H1 (cell line): ENCODE results near the gene SH2D2A. TPM values are rescaled to one million over a fixed set of nuclear protein-coding genes. Genes with fewer than 3 reads are reported as not detected.

Experiments
- CTCF ChIA-PET: fragments of 300-600 bp; sonication (Branson Sonifier 250); formaldehyde crosslinking; loops from one replicate; lab custom pipeline; 2021; ENCODE audit not compliant: partially characterized antibody; lab: Charles Lee
- POLR2A ChIA-PET: fragments of 300-600 bp; sonication (Branson Sonifier 250); formaldehyde crosslinking; loops from one replicate; lab custom pipeline; 2021; ENCODE audit warnings: inconsistent platforms; ENCODE audit not compliant: partially characterized antibody; lab: Charles Lee
- DNase-seq, 2 experiments: peaks; one replicate each; pipeline versions ENCODE4 v3.0.0 to v3.0.0-alpha.2; 2010 to 2022; ENCODE audit warnings: low spot score in 2 of 2, low read depth in 1 of 2, mixed read lengths in 1 of 2
- FAIRE-seq: peaks from 2 replicates; lab custom pipeline; 2011; peaks lifted over from hg19 to GRCh38; lab: Jason Lieb, UNC
- H2AFZ ChIP-seq: 2 replicates; pipeline ENCODE4 v1.8.1; 2012; ENCODE audit warnings: low read length, inconsistent platforms
- H2AK5ac ChIP-seq: 2 replicates; pipeline ENCODE4 v1.6.1; 2013; ENCODE audit warnings: low read depth, low read length
- H2BK120ac ChIP-seq: replicated peaks from 2 replicates; pipeline ENCODE3; 2013; ENCODE audit warnings: low read depth, low read length, inconsistent platforms
- H2BK12ac ChIP-seq: 2 replicates; pipeline ENCODE4 v1.6.1; 2013; ENCODE audit warnings: low read depth, low read length
- H2BK15ac ChIP-seq: 2 replicates; pipeline ENCODE4 v1.6.1; 2013; ENCODE audit warnings: low read length
- H2BK20ac ChIP-seq: 2 replicates; pipeline ENCODE4 v1.6.1; 2013; ENCODE audit warnings: low read length
- H2BK5ac ChIP-seq: 2 replicates; pipeline ENCODE4 v1.6.1; 2013; ENCODE audit warnings: low read depth, low read length
- H3K14ac ChIP-seq: 2 replicates; pipeline ENCODE4 v1.6.1; 2013; ENCODE audit warnings: inconsistent platforms; ENCODE audit not compliant: insufficient read length
- H3K18ac ChIP-seq: 2 replicates; pipeline ENCODE4 v1.6.1; 2013; ENCODE audit warnings: low read length; ENCODE audit errors: extremely low read depth
- H3K23ac ChIP-seq: 2 replicates; pipeline ENCODE4 v1.6.1; 2013; ENCODE audit warnings: inconsistent platforms; ENCODE audit not compliant: insufficient read length
- H3K23me2 ChIP-seq: 2 replicates; pipeline ENCODE4 v1.6.1; 2013; ENCODE audit warnings: low read depth, low read length
- H3K27ac ChIP-seq: 2 replicates; pipeline ENCODE4 v1.6.1; 2011; ENCODE audit warnings: low read depth, low read length, inconsistent platforms
- H3K27me3 ChIP-seq, 4 experiments: replicated peaks in 1 of 4; 1 replicate in 1 of 4; 2 replicates in 3 of 4; pipeline versions ENCODE4 v1.6.1 to v1.8.1; 2011 to 2013; ENCODE audit warnings: low read length in 3 of 4, mild to moderate bottlenecking in 3 of 4, inconsistent platforms in 2 of 4, mixed read lengths in 2 of 4, moderate library complexity in 1 of 4; ENCODE audit not compliant: control insufficient read depth in 3 of 4, insufficient read depth in 3 of 4; ENCODE audit errors: extremely low read depth in 1 of 4
- H3K36me3 ChIP-seq, 4 experiments: 2 replicates each; pipeline versions ENCODE4 v1.6.1 to v1.8.1; 2011 to 2013; ENCODE audit warnings: mild to moderate bottlenecking in 4 of 4, low read length in 3 of 4, moderate library complexity in 2 of 4, control low read depth in 1 of 4, inconsistent platforms in 1 of 4; ENCODE audit not compliant: insufficient read depth in 4 of 4, control insufficient read depth in 2 of 4
- H3K4ac ChIP-seq: replicated peaks from 2 replicates; pipeline ENCODE3; 2013; ENCODE audit warnings: low read length, low read depth, mixed read lengths, inconsistent platforms; ENCODE audit not compliant: insufficient read length
- H3K4me1 ChIP-seq, 4 experiments: replicated peaks in 1 of 4; 1 replicate in 1 of 4; 2 replicates in 3 of 4; pipeline versions ENCODE4 v1.6.1 to v1.8.1; 2011 to 2013; ENCODE audit warnings: low read length in 3 of 4, inconsistent platforms in 2 of 4, mixed read lengths in 1 of 4; ENCODE audit not compliant: insufficient read depth in 4 of 4, control insufficient read depth in 3 of 4
- H3K4me2 ChIP-seq, 2 experiments: 2 replicates each; pipeline versions ENCODE4 v1.6.1 to v1.8.1; 2011 to 2013; ENCODE audit warnings: low read depth in 2 of 2, low read length in 2 of 2, control low read depth in 1 of 2, inconsistent platforms in 1 of 2, mild to moderate bottlenecking in 1 of 2; ENCODE audit not compliant: insufficient read depth in 1 of 2
- H3K4me3 ChIP-seq, 4 experiments: fragments of 200-600, 300-600 bp in 1 of 4; sonication (generic), shearing (Covaris generic), sonication (Bioruptor Twin) in 1 of 4; 2 replicates each; pipeline versions ENCODE4 v1.5.1 to v1.8.1; 2011 to 2016; ENCODE audit warnings: low read length in 4 of 4, low read depth in 3 of 4, control low read depth in 2 of 4, inconsistent platforms in 2 of 4, mild to moderate bottlenecking in 2 of 4, mixed read lengths in 1 of 4, moderate library complexity in 1 of 4; ENCODE audit not compliant: insufficient read depth in 2 of 4; ENCODE audit errors: extremely low read depth in 1 of 4
- H3K56ac ChIP-seq: replicated peaks from 2 replicates; pipeline ENCODE3; 2013; ENCODE audit warnings: low read depth, mild to moderate bottlenecking, mixed read lengths, low read length, inconsistent platforms; ENCODE audit not compliant: insufficient read length
- H3K79me1 ChIP-seq: 2 replicates; pipeline ENCODE4 v1.6.1; 2013; ENCODE audit warnings: low read depth, low read length, control low read depth
- H3K79me2 ChIP-seq, 2 experiments: 2 replicates each; pipeline versions ENCODE4 v1.6.1 to v1.8.1; 2012 to 2013; ENCODE audit warnings: low read length in 2 of 2, mild to moderate bottlenecking in 2 of 2, inconsistent platforms in 1 of 2; ENCODE audit not compliant: insufficient read depth in 2 of 2, control insufficient read depth in 1 of 2
- H3K9ac ChIP-seq, 4 experiments: replicated peaks in 1 of 4; 1 replicate in 1 of 4; 2 replicates in 3 of 4; pipeline versions ENCODE4 v1.6.1 to v1.8.1; 2011 to 2013; ENCODE audit warnings: low read depth in 3 of 4, low read length in 3 of 4, control low read depth in 2 of 4, mild to moderate bottlenecking in 2 of 4, moderate library complexity in 2 of 4, inconsistent platforms in 1 of 4; ENCODE audit errors: extremely low read depth in 1 of 4
- H3K9me3 ChIP-seq, 2 experiments: 2 replicates each; pipeline versions ENCODE4 v1.6.1 to v1.8.1; 2012 to 2013; ENCODE audit warnings: mild to moderate bottlenecking in 2 of 2, moderate library complexity in 2 of 2, control low read depth in 1 of 2, inconsistent platforms in 1 of 2, low read depth in 1 of 2, low read length in 1 of 2, mixed read lengths in 1 of 2; ENCODE audit not compliant: insufficient read depth in 2 of 2
- H4K20me1 ChIP-seq, 2 experiments: replicated peaks in 1 of 2; 2 replicates each; pipeline versions ENCODE3 to v1.8.1; 2011 to 2013; ENCODE audit warnings: inconsistent platforms in 2 of 2, low read length in 2 of 2, mild to moderate bottlenecking in 1 of 2; ENCODE audit not compliant: insufficient read depth in 2 of 2, control insufficient read depth in 1 of 2
- H4K5ac ChIP-seq: 2 replicates; pipeline ENCODE4 v1.6.1; 2013; ENCODE audit warnings: low read length, low read depth, mixed read lengths, inconsistent platforms; ENCODE audit not compliant: insufficient read length
- H4K8ac ChIP-seq: 2 replicates; pipeline ENCODE4 v1.8.0; 2013; ENCODE audit warnings: mild to moderate bottlenecking, moderate library complexity, low read length, inconsistent platforms; ENCODE audit not compliant: insufficient read depth; ENCODE audit errors: extremely low read depth
- H4K91ac ChIP-seq: replicated peaks from 2 replicates; pipeline ENCODE3; 2013; ENCODE audit warnings: low read length, mixed read lengths, inconsistent platforms; ENCODE audit not compliant: insufficient read length
- CBX5 ChIP-seq: fragments of 300-800, 300-1000 bp; sonication (generic); IDR thresholded peaks from 2 replicates; pipeline ENCODE4 v1.7.1; 2016; ENCODE audit warnings: antibody characterized with exemption, low read length, low read depth
- CHD1 ChIP-seq: IDR thresholded peaks from 2 replicates; pipeline ENCODE4 v1.6.1; 2012; ENCODE audit warnings: low read depth, low read length, improper control_type of control experiment
- WGBS, 2 experiments: shearing (Covaris generic) in 1 of 2; methylation state at CpG; one replicate each; pipeline versions ENCODE4 v1.1.6 to v1.1.7; 2013 to 2015; ENCODE audit warnings: low lambda C conversion rate in 2 of 2, mixed read lengths in 2 of 2, inconsistent platforms in 1 of 2, low coverage in 1 of 2, missing lambda C conversion rate in 1 of 2; ENCODE audit not compliant: insufficient replicate concordance in 2 of 2, insufficient coverage in 1 of 2, insufficient read length in 1 of 2; ENCODE audit errors: extremely low coverage in 1 of 2, missing lambda C conversion rate in 1 of 2; 5-methylcytosine and 5-hydroxymethylcytosine counted together
- polyA plus RNA-seq, 7 experiments: library from polyadenylated mRNA; depleted of rRNA in 3 of 7; stranded (reverse) in 5 of 7; unstranded in 2 of 7; fragments of >200 nt in 5 of 7; fragments of 200-250 nt in 2 of 7; gene quantifications; 1 replicate in 5 of 7; 2 replicates in 1 of 7; 4 replicates in 1 of 7; pipeline versions ENCODE4 v1.2.1 to v1.2.3, GENCODE V29; 2011 to 2013; ENCODE audit warnings: missing spikeins in 2 of 7, mixed read lengths in 2 of 7
- total RNA-seq: library from RNA; stranded (reverse); fragmentation: NEBNext Ultra II Directional; extraction: Animal tissue kit (Norgen Biotek cat#: 25700); gene quantifications from 2 replicates; pipeline ENCODE4 v1.2.1, GENCODE V29; 2021
- TF ChIP-seq, protein P1 (sequence below): IDR thresholded peaks from 2 replicates; pipeline ENCODE4 v1.6.1; 2012; ENCODE audit warnings: low read length, inconsistent platforms
- TF ChIP-seq, protein P2 (sequence below): IDR thresholded peaks from 2 replicates; pipeline ENCODE4 v1.6.1; 2012; ENCODE audit warnings: inconsistent platforms

Gene SH2D2A
- total and polyA plus RNA-seq, 2 of the 8 experiments (the other 6 are each of a cell fraction or from before 2014, with no cell fraction given): 3.3 to 7.9 TPM

DNA sequence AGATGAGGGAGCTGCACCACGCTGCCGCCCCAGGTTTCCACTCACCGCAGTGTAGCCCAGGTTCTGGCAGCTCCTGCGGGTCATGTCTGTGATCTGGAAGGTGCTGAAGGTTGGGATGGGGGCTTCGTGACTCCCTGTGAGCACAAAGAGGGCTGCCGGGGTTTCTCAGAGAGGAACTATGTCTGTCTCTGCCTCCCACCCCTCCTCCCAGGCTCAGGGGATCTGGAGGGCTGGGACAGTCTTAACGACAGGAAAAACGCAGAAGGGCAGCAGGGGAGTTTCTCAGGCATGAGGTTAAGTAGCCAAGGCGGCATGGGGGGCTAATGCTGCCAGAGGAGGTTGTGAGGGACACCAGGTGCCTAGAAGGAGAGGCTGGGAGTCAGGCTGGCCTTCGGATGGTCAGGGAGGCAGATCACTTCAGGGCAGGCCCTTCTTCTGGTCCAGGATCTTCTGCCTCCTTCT, 656 bp downstream of the SH2D2A start:
- no peaks in the 10 kb centered on the region for H4K20me1 ChIP-seq
- ChIA-PET POLR2A (interaction anchor here (0.6 kb wide), 1 partner anchor 44 kb away, joined by 3 read pairs; no protein-coding TSS in a partner anchor), CTCF (interaction anchor here (1.0 to 31.8 kb wide), 7 partner anchors 8 to 69 kb away, joined by 3 to 491 read pairs (median 7); partner anchors contain the start of genes INSRR and NTRK1)
- TF ChIP-seq, protein P1, sequence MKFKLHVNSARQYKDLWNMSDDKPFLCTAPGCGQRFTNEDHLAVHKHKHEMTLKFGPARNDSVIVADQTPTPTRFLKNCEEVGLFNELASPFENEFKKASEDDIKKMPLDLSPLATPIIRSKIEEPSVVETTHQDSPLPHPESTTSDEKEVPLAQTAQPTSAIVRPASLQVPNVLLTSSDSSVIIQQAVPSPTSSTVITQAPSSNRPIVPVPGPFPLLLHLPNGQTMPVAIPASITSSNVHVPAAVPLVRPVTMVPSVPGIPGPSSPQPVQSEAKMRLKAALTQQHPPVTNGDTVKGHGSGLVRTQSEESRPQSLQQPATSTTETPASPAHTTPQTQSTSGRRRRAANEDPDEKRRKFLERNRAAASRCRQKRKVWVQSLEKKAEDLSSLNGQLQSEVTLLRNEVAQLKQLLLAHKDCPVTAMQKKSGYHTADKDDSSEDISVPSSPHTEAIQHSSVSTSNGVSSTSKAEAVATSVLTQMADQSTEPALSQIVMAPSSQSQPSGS: no peak
- no peak for TF ChIP-seq CHD1
- TF ChIP-seq, protein P2, sequence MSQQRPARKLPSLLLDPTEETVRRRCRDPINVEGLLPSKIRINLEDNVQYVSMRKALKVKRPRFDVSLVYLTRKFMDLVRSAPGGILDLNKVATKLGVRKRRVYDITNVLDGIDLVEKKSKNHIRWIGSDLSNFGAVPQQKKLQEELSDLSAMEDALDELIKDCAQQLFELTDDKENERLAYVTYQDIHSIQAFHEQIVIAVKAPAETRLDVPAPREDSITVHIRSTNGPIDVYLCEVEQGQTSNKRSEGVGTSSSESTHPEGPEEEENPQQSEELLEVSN: no peak
- no peak for TF ChIP-seq CBX5
- H3K23me2 ChIP-seq: peaks cover 2% of the 10 kb centered on the region; the same call in 1 of the 2 replicates
- H3K79me1 ChIP-seq: no peaks in the 10 kb centered on the region
- 0 out of 2 replicates have a peak overlapping the region, but pooled peaks have one; percentile 43 for H2BK12ac ChIP-seq
- no peak overlapping the region for H3K14ac ChIP-seq
- no peaks in the 10 kb centered on the region for H3K36me3 ChIP-seq
- peak overlapping the region; percentile 49; the same call in 1 of the 2 replicates for H2BK15ac ChIP-seq
- no peak overlapping the region for H2BK20ac ChIP-seq
- no peak overlapping the region for H3K4me2 ChIP-seq
- no peak overlapping the region for H3K9ac ChIP-seq
- no peak overlapping the region for H4K91ac ChIP-seq
- no peaks in the 10 kb centered on the region for H3K79me2 ChIP-seq
- H3K27me3 ChIP-seq: peaks cover 1 to 48% (median 42%) of the 10 kb centered on the region in 4 experiments
- H2BK120ac ChIP-seq: no peak overlapping the region
- no peak overlapping the region for H2AK5ac ChIP-seq
- H4K5ac ChIP-seq: no peak overlapping the region
- H3K23ac ChIP-seq: no peak overlapping the region
- no peak for DNase-seq
- H3K56ac ChIP-seq: no peak overlapping the region
- H3K4me1 ChIP-seq: peaks cover 0 to 11% (median 5%) of the 10 kb centered on the region in 4 experiments; a peak in 6 of 7 replicates
- H3K4ac ChIP-seq: no peak overlapping the region
- H3K27ac ChIP-seq: no peak overlapping the region
- no peak overlapping the region for H3K4me3 ChIP-seq
- no peak overlapping the region for H2AFZ ChIP-seq
- no peak overlapping the region; the same call in 1 of the 2 replicates for H4K8ac ChIP-seq
- H2BK5ac ChIP-seq: no peak overlapping the region
- H3K9me3 ChIP-seq: no peaks in the 10 kb centered on the region
- no peak overlapping the region for H3K18ac ChIP-seq
- WGBS, 2 experiments: 74% methylated on average over 10 of the region's 10 CpGs; no CpG with 5 or more reads in 1 of the 2 experiments
- no peak for FAIRE-seq
